Stimulated activated CD8-positive, alpha-beta memory T cell treated with anti-CD3 and anti-CD28 coated beads, Interleukin-4, amount 100 ng/mL, for 1 hour (primary cell): ENCODE data around the gene NACC2.

Source experiments
- DNase-seq, 2 donors: peaks; one replicate each; pipeline ENCODE4 v3.0.0-alpha.2; 2020; ENCODE audit warnings: low read depth in 2 of 2, low spot score in 1 of 2

Gene NACC2

GRCh38 chr9:135997090-135998015 lies 97.7 kb downstream of the NACC2 start:
- no peak for DNase-seq

GRCh38 chr9:135995816-135996215 lies 99.3 kb downstream of the NACC2 start:
- no peak for DNase-seq

GRCh38 chr9:135994501-135995192 lies 100.4 kb downstream of the NACC2 start:
- no peak for DNase-seq

GRCh38 chr9:135993765-135994500 lies 101.2 kb downstream of the NACC2 start:
- DNase-seq: no peak

GRCh38 chr9:135993409-135993742 lies 101.7 kb downstream of the NACC2 start:
- no peak for DNase-seq

- DNase-seq: peak in 1 of 2 donors; percentile 9
Measured at GRCh38 chr9:135992486-135993408, 102.3 kb downstream of the NACC2 start.

- DNase-seq: no peak
Measured at GRCh38 chr9:135991771-135992170, 103.3 kb downstream of the NACC2 start.

- no peak for DNase-seq
Measured at GRCh38 chr9:135990468-135991429, 104.3 kb downstream of the NACC2 start.

GRCh38 chr9:135989722-135990467 lies 105.2 kb downstream of the NACC2 start:
- DNase-seq: no peak

GRCh38 chr9:135989157-135989556 lies 105.9 kb downstream of the NACC2 start:
- DNase-seq: no peak

- no peak for DNase-seq
Measured at GRCh38 chr9:135988493-135988892, 106.6 kb downstream of the NACC2 start.

- DNase-seq: no peak
Measured at GRCh38 chr9:135987838-135988404, 107.2 kb downstream of the NACC2 start.

GRCh38 chr9:135986605-135987004 lies 108.5 kb downstream of the NACC2 start:
- DNase-seq: no peak

- no peak for DNase-seq
Measured at GRCh38 chr9:135985889-135986288, 109.2 kb downstream of the NACC2 start.

- DNase-seq: no peak
Measured at GRCh38 chr9:135985459-135985774, 109.7 kb downstream of the NACC2 start.

GRCh38 chr9:135984072-135984710 lies 110.9 kb downstream of the NACC2 start:
- DNase-seq: no peak

GRCh38 chr9:135983208-135984071 lies 111.6 kb downstream of the NACC2 start:
- no peak for DNase-seq
